LHCN-M2 (cell line): ENCODE data around the gene TLE1. TPM values are rescaled to one million over a fixed set of nuclear protein-coding genes. Genes with fewer than 3 reads are reported as not detected.
"Not testable (repeated sequence)": the region's sequence is repeated elsewhere in the genome, so short reads cannot be mapped to it uniquely, and the experiment has no call there.

Experiments used
- DNase-seq: peaks from one replicate; pipeline ENCODE4 v3.0.0-alpha.2; 2012; ENCODE audit warnings: low read depth
- total RNA-seq: library from RNA; depleted of rRNA; stranded (reverse); fragments of >200 nt; gene quantifications from 2 replicates; pipeline ENCODE4 v1.2.3, GENCODE V29; 2014

Gene TLE1
- total RNA-seq, 1 experiment from 2014 or later, result 40.3 TPM

DNA sequence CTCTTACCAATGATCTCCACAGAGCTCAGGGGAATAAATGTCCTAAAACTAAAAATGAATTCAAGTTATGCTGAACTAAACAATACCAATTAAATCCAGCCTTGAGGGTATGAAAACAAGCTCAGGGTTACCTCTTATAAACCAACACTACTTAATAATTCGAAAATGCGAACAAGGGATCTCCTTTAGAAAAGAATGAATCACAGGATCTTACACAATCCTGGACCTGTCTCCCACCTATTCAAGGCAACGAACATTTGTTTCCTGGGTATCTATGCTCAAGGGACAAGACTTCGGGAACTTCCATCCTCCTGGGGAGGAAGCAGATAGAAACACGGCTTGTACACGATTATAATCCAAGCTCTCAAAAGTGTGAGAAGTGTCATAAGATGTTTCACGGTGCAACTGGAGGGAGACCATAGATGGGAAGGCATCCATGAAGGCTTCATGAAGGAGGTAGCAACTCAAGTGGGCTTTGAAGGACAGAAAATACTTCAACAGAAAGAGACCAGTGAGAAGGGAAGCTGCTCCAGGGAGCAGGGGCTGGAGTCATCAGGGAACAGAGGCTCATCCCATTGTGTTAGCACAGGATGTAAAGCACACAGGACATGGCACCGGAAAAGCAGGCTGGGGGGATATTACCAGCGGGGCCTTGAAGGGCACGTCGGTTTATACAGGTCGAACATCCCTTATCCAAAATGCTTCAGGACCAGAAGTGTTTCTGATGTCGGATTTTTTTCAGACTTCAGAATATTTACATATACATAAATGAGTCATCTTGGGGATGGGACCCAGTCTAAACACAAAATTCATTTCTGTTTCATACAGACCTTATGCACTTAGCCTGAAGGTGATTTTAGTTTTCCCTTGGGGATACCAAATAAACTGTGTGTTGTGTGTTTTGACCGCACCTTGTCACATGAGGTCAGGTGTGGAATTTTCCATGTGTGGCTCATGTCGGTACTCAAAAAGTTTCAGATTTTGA, 87.4 kb downstream of the TLE1 start:
- DNase-seq, result no peak

DNA sequence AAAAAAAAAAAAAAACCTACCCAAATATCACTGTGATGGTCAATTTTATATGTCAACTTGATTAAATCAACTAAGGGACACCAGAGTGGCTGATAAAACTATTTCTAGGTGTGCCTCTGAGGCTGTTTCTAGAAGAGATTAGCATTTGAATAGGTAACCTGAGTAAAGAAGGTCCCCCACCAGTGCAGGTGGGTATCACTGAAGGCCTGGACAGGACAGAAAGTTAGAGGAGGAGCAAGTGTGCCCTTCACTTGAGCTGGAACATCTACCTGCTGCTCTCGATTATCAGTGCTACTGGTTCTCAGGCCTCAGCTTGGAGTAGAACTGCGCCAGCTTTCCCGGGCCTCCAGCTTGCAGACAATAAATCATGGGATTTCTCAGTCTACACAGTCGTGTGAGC, 88.7 kb downstream of the TLE1 start:
- DNase-seq, result no peak

DNA sequence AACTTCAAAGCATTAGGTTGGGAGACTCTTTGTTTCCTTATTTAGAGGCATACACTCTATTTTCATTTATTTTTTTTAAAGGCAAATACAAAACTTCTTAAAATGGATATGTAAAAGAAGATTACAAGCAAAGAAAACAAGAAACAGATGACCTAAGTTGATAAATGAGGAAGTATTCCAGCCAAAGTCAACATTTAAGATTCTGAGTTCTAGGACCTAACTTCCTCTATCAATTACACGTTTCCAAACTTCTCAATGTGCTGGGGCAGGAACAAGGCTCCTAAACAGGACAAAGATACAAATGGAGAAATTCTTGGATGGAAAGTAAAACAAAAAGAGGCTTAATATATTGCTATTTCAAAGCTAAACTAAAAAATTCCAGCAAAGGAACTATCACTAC, 89.5 kb downstream of the TLE1 start:
- no peak for DNase-seq

DNA sequence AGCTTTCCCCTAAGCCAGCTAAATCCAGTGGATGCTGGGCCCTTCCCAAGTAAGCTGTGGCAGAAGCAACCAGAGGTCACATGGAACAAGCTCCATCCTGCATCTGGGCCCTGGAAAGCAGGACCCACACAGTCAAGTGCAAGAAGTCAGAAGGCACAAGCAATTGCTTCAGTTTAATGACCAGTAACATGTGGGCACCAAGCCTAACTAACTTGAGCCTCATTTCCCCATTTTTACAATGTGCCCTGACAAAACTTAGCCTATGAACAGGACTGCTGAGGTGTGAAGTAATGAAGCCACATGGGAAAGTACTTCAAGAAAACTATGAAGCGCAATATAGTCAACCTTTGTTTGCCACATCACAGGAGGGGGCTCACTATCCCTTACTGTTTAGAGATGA, 90.5 kb downstream of the TLE1 start:
- DNase-seq, result no peak

DNA sequence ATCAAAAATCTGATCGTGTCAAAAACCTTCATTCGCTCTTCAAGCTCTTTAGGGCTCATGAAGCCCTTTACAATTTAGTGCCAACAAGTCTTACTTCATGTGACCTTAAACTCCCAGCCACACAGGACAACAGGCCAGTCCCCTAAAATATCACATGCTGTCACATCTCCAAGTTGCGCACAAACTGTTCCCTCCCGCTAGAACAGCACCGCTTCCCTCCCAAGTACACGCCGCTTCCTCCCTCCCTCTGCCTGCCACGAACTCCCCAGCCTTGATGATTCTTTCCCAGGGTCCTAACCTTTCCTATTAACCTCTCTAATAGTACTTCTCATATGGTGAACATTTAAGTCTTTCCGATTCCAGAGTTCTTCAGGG, 91.2 kb downstream of the TLE1 start:
- no peak for DNase-seq

DNA sequence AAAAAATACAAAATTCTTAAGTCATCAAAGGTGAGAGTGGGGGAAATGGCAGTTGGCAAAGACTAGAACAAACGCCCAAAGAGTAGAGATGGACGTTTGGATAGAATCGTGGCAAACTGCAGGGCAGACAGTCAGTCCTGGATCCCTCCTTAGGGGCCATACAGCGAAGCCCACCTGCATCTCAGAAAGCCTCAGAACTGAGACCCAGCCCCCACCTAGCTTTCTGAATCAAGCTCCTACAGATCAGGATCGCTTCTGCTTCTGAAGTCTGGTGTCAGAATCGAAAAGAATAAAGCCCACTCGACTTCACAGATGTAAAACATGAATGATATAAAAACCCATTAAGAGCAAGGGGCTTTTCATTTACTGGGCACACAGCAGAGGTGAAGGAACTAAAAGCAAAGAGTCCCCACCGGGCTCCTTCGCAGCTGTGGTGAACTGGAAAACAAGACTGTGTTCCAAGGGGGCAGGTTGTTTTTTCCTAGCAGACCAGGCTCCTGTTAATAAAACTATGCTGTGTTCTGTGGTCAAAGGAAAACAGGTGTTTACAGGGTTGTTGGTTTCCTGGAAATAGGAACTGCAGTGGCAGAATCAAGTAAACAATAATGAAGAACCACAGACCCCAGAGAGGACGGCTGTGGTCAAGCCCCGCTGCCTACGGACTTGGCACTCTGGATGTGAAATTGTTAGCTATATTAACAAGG, 91.8 kb downstream of the TLE1 start:
- DNase-seq, result peak; percentile 43

DNA sequence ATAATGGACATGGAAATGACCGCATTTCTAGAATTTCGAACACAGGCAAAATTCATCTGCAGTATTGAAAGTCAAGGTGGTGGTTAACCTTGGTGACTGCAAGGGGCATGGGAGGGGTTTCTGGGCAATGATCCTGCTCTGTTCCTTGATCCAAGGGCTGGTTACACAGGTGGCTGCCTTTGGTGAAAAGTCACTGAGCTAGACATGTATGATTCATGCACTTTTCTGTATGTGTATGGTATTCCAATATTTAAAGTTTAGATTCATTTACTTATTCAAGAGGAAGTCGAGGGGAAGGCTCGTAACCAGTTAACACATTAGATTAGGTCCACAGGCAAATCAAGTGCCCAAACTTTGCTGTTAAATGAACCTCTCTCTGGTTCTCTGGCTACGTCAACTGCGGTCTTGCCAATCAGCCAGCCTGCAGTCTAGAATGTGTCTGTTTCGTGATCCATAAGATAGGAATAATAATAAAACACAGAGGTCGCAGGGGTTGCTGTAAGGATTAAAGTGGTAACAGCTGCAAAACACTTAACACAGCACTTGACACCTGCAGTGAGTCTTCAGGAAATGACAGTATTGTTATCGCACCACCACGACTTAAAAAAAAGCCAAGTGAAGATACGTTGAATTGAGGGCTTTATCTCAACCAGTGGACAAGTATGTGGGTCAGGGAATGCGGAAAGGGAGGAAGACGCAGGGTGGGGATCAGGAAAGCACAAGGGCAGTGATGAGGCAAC, 92.5 kb downstream of the TLE1 start:
- peak; percentile 54 for DNase-seq

DNA sequence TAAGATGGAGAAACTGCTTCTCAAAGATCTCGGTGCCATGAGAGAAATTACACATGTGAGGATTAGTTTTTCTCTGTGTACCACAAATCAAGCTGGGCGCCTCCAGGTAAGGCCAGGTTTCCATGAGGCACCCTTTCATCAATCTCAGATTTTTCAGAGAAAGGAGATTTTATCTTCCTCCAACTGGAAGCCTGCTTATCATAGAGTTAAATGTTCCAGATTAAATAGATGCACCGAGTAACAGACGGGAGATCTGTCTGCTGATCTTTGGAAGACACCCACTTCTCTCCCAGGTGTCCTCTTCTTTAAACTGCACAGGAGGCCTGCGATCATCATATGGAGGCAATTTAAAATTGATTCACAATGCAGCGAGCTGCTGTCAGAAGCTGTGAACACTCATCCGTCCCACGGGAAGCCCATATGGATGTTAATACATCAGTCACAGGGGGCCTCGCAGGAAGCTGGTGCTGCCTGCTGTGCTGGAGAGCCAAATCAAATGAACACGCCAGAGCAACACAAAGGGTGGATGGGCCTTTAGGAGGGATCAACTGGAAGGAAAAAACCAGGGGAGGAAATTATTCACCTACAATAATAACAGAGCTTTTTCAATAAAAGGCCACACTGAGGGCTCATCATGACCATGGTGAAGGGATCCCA, 93.3 kb downstream of the TLE1 start:
- no peak for DNase-seq

DNA sequence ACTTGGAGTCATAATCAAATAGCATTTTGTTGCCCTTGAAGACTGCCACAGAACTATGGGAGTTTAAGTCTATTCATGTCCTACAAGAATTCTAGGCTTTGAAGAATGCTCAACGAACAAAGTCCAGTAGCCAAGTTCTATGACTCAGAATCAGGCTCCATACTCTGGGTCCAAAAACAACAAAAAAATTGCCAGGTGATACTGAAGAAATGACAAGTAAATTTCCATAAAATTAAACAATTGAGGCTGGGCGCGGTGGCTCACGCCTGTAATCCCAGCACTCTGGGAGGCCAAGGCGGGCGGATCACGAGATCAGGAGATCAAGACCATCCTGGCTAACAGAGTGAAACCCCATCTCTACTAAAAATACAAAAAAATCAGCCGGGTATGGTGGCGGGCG, 94.1 kb downstream of the TLE1 start:
- not testable (repeated sequence) for DNase-seq

DNA sequence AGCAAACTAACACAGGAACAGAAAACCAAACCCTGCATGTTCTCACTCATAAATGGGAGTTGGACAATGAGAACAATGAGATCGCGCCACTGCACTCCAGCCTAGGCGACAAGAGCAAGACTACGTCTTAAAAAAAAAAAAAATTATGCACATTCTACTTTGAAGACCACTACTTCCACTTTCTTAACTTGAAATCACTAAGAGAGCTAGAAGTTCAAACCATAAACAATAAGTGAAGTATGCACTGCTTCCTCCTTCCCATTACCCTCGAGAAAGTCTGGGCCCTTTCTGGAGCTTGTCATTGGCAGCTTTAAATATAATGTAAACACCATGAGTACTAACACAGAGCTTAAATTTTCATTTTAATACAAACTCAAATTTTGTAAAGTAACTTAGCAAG, 94.9 kb downstream of the TLE1 start:
- no peak for DNase-seq

DNA sequence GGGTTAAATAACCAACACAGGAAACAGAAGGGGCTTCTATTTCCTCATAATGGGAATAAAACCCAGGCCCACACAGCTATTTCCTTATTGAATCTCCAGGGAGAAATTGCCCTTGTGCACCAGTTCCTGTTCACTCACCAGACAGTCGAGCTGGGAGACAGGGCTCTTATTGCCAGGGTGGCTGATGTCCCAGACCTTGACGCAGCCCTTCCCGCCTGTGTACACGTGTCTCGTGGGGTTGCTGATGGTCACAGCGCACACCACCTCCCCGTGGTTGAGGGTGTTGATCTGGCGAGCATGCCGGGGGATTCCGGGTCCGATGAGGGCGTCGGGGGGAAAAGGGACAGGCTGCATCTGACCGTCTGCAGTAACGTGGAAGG, 96.5 kb downstream of the TLE1 start:
- DNase-seq, result no peak

DNA sequence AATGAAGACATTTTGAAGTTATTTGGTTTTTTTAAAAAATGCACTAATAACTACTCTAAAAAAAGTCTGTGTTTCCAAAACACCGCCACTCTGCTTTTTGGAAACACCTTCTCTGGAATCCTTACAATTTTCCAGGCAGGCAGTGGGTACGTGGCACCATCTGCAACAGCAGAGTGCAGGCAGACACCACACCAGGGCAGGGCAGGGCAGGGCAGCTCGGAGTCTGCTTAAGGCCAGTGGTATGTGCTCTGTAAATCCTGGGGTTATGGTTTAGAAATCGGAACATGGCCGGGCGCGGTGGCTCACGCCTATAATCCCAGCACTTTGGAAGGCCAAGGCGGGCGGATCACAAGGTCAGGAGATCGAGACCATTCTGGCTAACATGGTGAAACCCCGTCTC, 97.6 kb downstream of the TLE1 start:
- DNase-seq, result no peak

DNA sequence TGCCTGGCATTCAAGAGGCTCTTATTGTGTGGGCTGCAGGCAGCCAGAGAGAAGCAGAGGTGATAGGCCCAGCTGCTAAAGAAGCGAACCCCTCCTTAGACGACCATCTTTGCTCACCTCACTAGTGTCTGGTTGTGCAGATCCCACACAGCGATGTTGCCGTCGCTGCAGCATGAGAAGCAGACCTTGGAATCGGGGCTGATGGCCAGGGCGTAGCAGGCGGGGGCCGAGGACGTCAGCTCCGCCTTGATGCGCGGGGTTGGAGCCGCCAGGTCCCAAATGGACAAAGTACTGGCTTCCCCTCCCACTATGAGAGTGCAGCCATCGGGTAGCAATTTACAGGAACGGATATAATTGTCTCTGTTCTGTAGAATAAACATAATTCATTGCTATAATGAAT, 98.7 kb downstream of the TLE1 start:
- DNase-seq, result no peak

DNA sequence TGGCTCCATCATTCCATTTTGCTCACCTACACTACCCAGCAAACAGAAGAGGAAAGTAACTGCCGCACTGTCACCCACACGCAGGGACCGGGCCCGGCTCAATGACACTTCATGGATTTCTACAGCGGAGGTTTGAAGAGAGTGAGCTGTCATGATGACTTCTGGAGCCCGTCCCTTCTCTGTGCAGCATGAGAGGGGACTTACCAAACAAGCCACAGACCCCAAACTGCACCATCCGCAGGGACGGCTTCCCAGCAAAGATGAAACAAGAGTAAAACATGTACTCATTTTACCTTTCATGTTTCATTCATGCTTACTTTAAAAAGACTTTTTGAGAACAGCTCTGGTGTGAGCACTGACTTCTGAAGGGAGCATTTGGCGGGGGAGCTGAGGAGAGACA, 99.5 kb downstream of the TLE1 start:
- DNase-seq, result no peak

DNA sequence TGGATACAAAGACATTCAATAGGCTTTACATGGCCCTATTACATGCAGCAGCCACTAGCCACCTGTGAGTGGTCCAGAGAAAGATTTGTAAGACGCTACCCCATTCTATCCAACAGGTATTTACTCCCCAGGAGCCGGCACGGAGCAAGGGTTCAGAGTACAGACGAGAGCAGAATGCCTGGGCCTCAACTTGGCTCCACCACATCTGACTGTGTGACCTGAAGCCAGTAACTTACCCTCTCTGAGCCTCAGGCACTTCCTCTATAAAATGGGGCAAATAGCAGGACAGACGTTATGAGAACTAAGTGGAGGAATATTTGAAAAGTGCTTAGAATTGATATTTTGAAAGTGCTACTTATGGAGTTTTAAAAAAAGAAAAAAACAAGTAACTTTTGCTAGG, 100.0 kb downstream of the TLE1 start:
- no peak for DNase-seq

DNA sequence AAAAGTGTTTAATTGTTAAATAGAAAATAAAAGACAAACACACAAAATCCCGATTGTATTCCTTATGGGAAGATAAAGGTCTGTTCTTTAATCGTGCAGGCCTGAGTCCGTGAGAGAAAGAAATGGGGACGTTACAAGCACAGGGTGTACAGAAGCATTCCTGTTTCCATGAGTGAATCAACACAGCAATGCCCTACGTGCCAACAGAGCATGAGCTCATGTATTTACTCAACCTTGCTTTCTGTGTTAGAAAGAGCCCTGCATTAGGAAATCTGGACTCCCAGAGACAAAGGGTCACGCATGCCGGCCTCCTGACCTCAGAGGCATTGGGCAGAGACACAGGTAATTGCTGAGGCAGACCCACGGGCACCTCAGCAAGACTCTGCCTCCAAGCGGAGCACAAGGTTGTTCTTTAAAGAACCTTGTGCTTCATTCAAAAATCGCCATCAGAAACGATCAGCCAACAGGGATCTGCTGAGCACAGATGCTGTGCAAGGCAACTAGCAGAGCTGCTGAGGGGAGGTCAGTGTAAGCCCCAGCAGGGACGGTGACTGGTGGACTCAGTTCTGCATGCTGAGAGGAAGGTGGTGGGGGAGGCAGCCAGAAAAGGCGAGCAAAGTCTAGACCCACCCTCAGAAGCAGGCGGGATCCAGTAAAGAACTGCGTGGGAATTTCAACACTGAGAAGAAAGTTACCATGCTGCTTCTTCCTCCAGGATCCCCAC, 101.0 kb downstream of the TLE1 start:
- DNase-seq, result no peak

DNA sequence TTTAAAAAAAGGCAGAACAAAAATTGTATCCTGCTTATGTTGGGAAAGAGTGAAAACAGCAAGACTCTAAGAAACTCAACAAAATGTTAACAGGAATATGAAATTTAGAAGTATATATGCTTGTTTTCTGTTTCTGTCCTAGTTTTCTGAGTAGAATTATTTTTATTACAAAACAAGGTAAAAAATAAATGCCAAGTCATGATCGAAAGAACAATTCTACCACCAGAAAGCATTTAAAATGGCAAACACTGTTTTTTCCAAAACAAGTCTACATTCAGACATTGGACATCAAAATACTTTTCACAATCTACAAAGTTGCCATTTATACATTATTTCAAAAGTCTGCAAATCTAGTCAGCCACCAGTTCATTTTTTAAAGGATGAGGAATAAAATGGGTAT, 102.6 kb downstream of the TLE1 start:
- no peak for DNase-seq

DNA sequence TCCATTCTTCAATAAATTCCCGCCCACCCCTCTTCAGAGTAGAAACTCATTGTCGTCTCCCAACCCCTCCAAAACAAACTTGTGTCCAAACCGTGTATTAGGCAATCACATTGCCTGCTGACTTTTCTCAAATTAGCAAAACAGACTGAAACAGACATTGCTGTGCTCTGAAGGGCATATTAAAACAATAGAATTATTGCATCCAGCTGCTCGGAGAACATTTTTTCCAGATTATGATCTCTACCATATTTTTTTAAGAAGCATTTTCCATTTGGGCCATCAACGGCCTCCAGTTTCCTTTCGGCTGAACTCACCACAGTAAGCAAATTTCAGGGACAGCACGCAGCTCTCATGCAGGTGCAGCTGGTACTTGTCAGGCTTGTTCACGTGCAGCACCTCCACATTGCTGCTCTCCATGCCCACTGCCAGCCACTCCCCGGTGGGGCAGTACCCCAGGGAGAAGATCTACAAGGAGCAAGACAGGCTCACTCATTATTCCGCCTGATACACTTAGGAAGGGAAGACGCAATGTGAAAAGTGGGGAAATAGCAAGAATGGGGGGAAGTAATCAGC, 104.1 kb downstream of the TLE1 start:
- DNase-seq, result no peak

DNA sequence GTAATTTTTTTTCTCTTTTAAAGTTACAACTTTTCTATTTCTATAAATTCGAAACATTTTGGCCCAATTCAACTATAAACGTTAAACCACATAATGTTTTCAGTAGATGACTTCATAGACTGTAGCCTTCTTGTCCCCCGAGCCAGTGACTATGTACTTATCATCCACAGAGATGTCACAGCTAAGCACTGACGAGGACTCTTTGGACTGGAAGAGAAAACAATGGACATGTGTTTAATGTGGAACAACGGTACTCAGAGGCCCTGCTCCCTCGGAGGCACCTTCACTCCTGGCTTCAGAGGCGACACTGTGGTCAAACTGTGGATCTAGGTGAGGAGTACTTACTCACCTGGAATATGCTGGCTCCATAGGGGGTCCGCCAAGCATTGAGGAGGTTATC, 105.2 kb downstream of the TLE1 start:
- DNase-seq, result no peak

DNA sequence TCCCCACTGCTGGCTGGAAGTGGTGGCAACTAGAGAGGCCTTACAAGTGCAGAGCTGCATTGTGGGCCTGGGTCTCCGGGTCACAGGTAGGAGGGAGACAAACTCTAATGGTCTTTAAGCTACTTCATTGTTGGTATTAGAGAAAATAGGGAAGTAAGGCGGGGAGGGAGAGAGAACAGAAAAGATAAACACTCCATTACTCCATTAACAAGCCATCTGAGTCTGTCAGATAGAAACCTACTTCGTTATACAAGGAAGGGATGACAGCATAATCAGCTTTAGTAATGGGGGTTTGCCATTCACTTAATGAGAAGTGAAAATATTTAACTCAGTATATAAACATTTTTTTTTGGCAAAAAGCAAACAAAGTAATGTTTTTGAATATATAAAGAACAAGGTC, 107.4 kb downstream of the TLE1 start:
- DNase-seq, result no peak

DNA sequence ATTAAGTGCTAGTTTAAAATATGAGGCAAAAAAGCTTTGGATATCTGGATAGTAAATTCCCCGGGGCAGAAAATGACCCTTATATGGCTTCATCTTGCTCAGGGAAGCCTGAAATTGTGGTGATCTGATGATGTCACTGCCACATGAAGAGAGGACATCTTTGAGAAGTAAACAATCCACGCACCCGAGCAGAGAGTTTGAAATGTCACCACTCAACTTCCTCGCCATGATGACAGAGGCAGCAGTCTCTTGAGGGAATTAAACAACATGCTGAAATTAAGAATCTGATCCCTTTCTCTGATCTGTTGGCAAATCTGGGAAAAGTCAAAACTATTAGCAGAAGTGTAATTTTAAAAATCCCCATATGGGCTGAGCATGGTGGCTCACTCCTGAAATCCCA, 110.0 kb downstream of the TLE1 start:
- no peak for DNase-seq
